ENCODE data around the gene SDE2.
"Not testable (repeated sequence)": the region's sequence is repeated elsewhere in the genome, so short reads cannot be mapped to it uniquely, and the experiment has no call there.

Gene SDE2

GRCh38 chr1:225973158-225973557 is 26.0 kb downstream of the SDE2 start:
- peak; percentile 23 for DNase-seq

- DNase-seq = no peak
Observed at GRCh38 chr1:225972344-225973152, 26.6 kb downstream of the SDE2 start.

GRCh38 chr1:225970592-225971157 is 28.5 kb downstream of the SDE2 start:
- not testable (repeated sequence) for DNase-seq

- DNase-seq = not testable (repeated sequence)
Observed at GRCh38 chr1:225969751-225970150, 29.4 kb downstream of the SDE2 start.

GRCh38 chr1:225965231-225965630 is 33.9 kb downstream of the SDE2 start:
- DNase-seq = no peak

GRCh38 chr1:225963735-225964530 is 35.2 kb downstream of the SDE2 start:
- no peak for DNase-seq

GRCh38 chr1:225962440-225962975 is 36.6 kb downstream of the SDE2 start:
- DNase-seq = no peak

- DNase-seq = no peak
Observed at GRCh38 chr1:225961659-225962439, 37.3 kb downstream of the SDE2 start.

- no peak for DNase-seq
Observed at GRCh38 chr1:225958041-225958440, 41.1 kb downstream of the SDE2 start.

GRCh38 chr1:225954753-225955152 is 44.4 kb downstream of the SDE2 start:
- DNase-seq = no peak

GRCh38 chr1:225953315-225953714 is 45.8 kb downstream of the SDE2 start:
- DNase-seq = no peak

GRCh38 chr1:225950905-225951497 is 48.1 kb downstream of the SDE2 start:
- no peak for DNase-seq

- DNase-seq = no peak
Observed at GRCh38 chr1:225949041-225949440, 50.1 kb downstream of the SDE2 start.

- DNase-seq = no peak
Observed at GRCh38 chr1:225946803-225947202, 52.3 kb downstream of the SDE2 start.

- no peak for DNase-seq
Observed at GRCh38 chr1:225946082-225946620, 53.0 kb downstream of the SDE2 start.

- DNase-seq = no peak
Observed at GRCh38 chr1:225945564-225945963, 53.6 kb downstream of the SDE2 start.

GRCh38 chr1:225944951-225945350 is 54.2 kb downstream of the SDE2 start:
- DNase-seq = no peak

GRCh38 chr1:225944387-225944786 is 54.8 kb downstream of the SDE2 start:
- DNase-seq = no peak

GRCh38 chr1:225943582-225943981 is 55.6 kb downstream of the SDE2 start:
- DNase-seq = no peak

- DNase-seq = no peak
Observed at GRCh38 chr1:225942574-225942973, 56.6 kb downstream of the SDE2 start.

GRCh38 chr1:225941942-225942222 is 57.3 kb downstream of the SDE2 start:
- DNase-seq = no peak

Measured in NCI-H1092 (cell line).